Measurements from ENCODE around the gene VWA5B1.

The VWA5B1 gene

DNA sequence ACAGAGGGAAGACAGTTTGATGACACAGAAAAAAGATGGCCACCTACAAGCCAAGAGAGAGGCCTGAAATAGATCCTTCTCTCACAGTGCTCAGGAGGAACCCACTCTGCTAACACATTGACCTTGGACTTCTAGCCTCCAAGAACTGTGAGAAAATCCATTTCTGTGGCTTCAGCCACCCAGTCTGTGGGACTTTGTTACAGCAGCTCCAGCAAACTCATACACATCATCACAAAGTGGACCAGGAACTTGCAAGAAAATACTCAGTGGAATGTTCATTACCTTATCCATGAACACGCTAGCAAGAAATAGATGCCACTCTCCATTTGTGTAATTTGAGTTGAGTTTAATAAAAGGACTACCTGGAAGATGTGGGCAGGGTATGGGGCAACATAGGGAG, 38.1 kb upstream of the VWA5B1 start:
- H3K18ac ChIP-seq (ENCODE audit: low read length), result no peak overlapping the region
- H2BK15ac ChIP-seq (replicated peaks; ENCODE audit: low read depth), result no peak overlapping the region
- no peak overlapping the region for H4K8ac ChIP-seq (ENCODE audit: low read depth, low read length)
- no peak overlapping the region for H3K4me3 ChIP-seq (ENCODE audit: low read length)
- no peak overlapping the region for H4K5ac ChIP-seq (ENCODE audit: low read length)
- no CpG with 5 or more reads among the region's 1 CpG for WGBS (ENCODE audit: extremely low coverage, insufficient coverage, low lambda C conversion rate)
- H2BK5ac ChIP-seq (ENCODE audit: low read length), result no peak overlapping the region
- H3K9ac ChIP-seq (ENCODE audit: low read length), result no peak overlapping the region
- no peak overlapping the region for H3K4ac ChIP-seq (ENCODE audit: low read depth, low read length)
- no peaks in the 10 kb centered on the region for H3K36me3 ChIP-seq (ENCODE audit: control insufficient read depth, insufficient read depth, low read length)
- H3K23ac ChIP-seq (ENCODE audit: low read length), result no peak overlapping the region
- no peak overlapping the region for H2BK120ac ChIP-seq (ENCODE audit: low read depth, low read length)
- H3K56ac ChIP-seq (ENCODE audit: low read length), result no peak overlapping the region
- no peak overlapping the region for H3K27ac ChIP-seq (ENCODE audit: low read depth, low read length)
- no peaks in the 10 kb centered on the region for H3K4me1 ChIP-seq (ENCODE audit: control insufficient read depth, low read depth, low read length)
- DNase-seq, result no peak
- no peak overlapping the region for H3K4me2 ChIP-seq (ENCODE audit: low read length)
- H3K27me3 ChIP-seq (ENCODE audit: insufficient read depth, low read length, poor library complexity), result no peaks in the 10 kb centered on the region
- H2AK5ac ChIP-seq (ENCODE audit: low read length), result no peak overlapping the region
- no peaks in the 10 kb centered on the region for H3K79me2 ChIP-seq (ENCODE audit: control insufficient read depth, insufficient read depth, low read length)
- H3K79me1 ChIP-seq (ENCODE audit: low read length), result no peaks in the 10 kb centered on the region

DNA sequence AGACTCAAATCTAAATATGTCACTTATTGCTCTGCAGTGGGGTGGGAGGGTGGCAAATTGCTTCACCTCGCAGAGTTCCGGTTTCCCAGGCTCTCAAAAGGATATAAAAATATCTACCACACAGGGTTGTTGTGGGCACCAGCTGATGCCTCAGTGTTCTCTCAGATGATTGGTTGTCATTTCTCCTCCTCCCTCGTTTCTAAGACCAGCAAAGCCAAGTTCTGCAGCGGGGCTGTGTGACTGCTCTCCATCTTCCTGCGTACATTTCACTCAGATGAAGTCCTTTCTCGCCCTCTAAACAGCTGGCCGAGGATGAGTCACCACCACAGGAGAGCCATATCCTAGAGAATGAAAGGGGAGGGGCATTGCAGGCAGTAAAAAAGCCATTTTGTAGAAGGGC, 35.0 kb upstream of the VWA5B1 start:
- Histone ChIP-seq H4K5ac (ENCODE audit: low read length) (no peak overlapping the region), H3K4me3 (ENCODE audit: low read length) (no peak overlapping the region), H2BK15ac (replicated peaks; ENCODE audit: low read depth) (no peak overlapping the region), H3K4me1 (ENCODE audit: control insufficient read depth, low read depth, low read length) (no peaks in the 10 kb centered on the region), H3K79me2 (ENCODE audit: control insufficient read depth, insufficient read depth, low read length) (no peaks in the 10 kb centered on the region), H3K23ac (ENCODE audit: low read length) (no peak overlapping the region), H3K79me1 (ENCODE audit: low read length) (no peaks in the 10 kb centered on the region), H4K8ac (ENCODE audit: low read depth, low read length) (no peak overlapping the region), H3K18ac (ENCODE audit: low read length) (no peak overlapping the region), H3K4me2 (ENCODE audit: low read length) (no peak overlapping the region), H3K27me3 (ENCODE audit: insufficient read depth, low read length, poor library complexity) (no peaks in the 10 kb centered on the region), H3K56ac (ENCODE audit: low read length) (no peak overlapping the region), H2BK120ac (ENCODE audit: low read depth, low read length) (no peak overlapping the region), H2AK5ac (ENCODE audit: low read length) (no peak overlapping the region), H2BK5ac (ENCODE audit: low read length) (no peak overlapping the region), H3K36me3 (ENCODE audit: control insufficient read depth, insufficient read depth, low read length) (no peaks in the 10 kb centered on the region), H3K4ac (ENCODE audit: low read depth, low read length) (no peak overlapping the region), H3K27ac (ENCODE audit: low read depth, low read length) (no peak overlapping the region), H3K9ac (ENCODE audit: low read length) (no peak overlapping the region)
- peak; percentile 35 for DNase-seq
- no CpG with 5 or more reads among the region's 7 CpGs for WGBS (ENCODE audit: extremely low coverage, insufficient coverage, low lambda C conversion rate)

GRCh38 chr1:20259646-20260045, 31.0 kb upstream of the VWA5B1 start:
- no peak overlapping the region for H2BK120ac ChIP-seq (ENCODE audit: low read depth, low read length)
- no peak for DNase-seq
- H3K4me3 ChIP-seq (ENCODE audit: low read length), result no peak overlapping the region
- H3K4me2 ChIP-seq (ENCODE audit: low read length), result no peak overlapping the region
- no peak overlapping the region for H4K5ac ChIP-seq (ENCODE audit: low read length)
- H3K23ac ChIP-seq (ENCODE audit: low read length), result no peak overlapping the region
- no peaks in the 10 kb centered on the region for H3K27me3 ChIP-seq (ENCODE audit: insufficient read depth, low read length, poor library complexity)
- WGBS (ENCODE audit: extremely low coverage, insufficient coverage, low lambda C conversion rate), result no CpG with 5 or more reads among the region's 3 CpGs
- no peaks in the 10 kb centered on the region for H3K36me3 ChIP-seq (ENCODE audit: control insufficient read depth, insufficient read depth, low read length)
- H3K4ac ChIP-seq (ENCODE audit: low read depth, low read length), result no peak overlapping the region
- no peaks in the 10 kb centered on the region for H3K79me1 ChIP-seq (ENCODE audit: low read length)
- H2BK15ac ChIP-seq (replicated peaks; ENCODE audit: low read depth), result no peak overlapping the region
- no peak overlapping the region for H3K9ac ChIP-seq (ENCODE audit: low read length)
- no peak overlapping the region for H2BK5ac ChIP-seq (ENCODE audit: low read length)
- H3K27ac ChIP-seq (ENCODE audit: low read depth, low read length), result no peak overlapping the region
- H4K8ac ChIP-seq (ENCODE audit: low read depth, low read length), result no peak overlapping the region
- no peak overlapping the region for H3K18ac ChIP-seq (ENCODE audit: low read length)
- H3K79me2 ChIP-seq (ENCODE audit: control insufficient read depth, insufficient read depth, low read length), result no peaks in the 10 kb centered on the region
- no peak overlapping the region for H2AK5ac ChIP-seq (ENCODE audit: low read length)
- no peak overlapping the region for H3K56ac ChIP-seq (ENCODE audit: low read length)
- no peaks in the 10 kb centered on the region for H3K4me1 ChIP-seq (ENCODE audit: control insufficient read depth, low read depth, low read length)

GRCh38 chr1:20261095-20261494, 29.6 kb upstream of the VWA5B1 start:
- H3K9ac ChIP-seq (ENCODE audit: low read length), result no peak overlapping the region
- no peak overlapping the region for H2BK5ac ChIP-seq (ENCODE audit: low read length)
- H3K4me3 ChIP-seq (ENCODE audit: low read length), result no peak overlapping the region
- no peaks in the 10 kb centered on the region for H3K79me1 ChIP-seq (ENCODE audit: low read length)
- no peak for DNase-seq
- no peak overlapping the region for H3K4me2 ChIP-seq (ENCODE audit: low read length)
- no peak overlapping the region for H3K4ac ChIP-seq (ENCODE audit: low read depth, low read length)
- no peak overlapping the region for H4K5ac ChIP-seq (ENCODE audit: low read length)
- no peak overlapping the region for H2BK15ac ChIP-seq (replicated peaks; ENCODE audit: low read depth)
- no peak overlapping the region for H3K27ac ChIP-seq (ENCODE audit: low read depth, low read length)
- no peak overlapping the region for H3K23ac ChIP-seq (ENCODE audit: low read length)
- WGBS (ENCODE audit: extremely low coverage, insufficient coverage, low lambda C conversion rate), result no CpG with 5 or more reads among the region's 5 CpGs
- H3K18ac ChIP-seq (ENCODE audit: low read length), result no peak overlapping the region
- no peaks in the 10 kb centered on the region for H3K4me1 ChIP-seq (ENCODE audit: control insufficient read depth, low read depth, low read length)
- no peaks in the 10 kb centered on the region for H3K27me3 ChIP-seq (ENCODE audit: insufficient read depth, low read length, poor library complexity)
- H2AK5ac ChIP-seq (ENCODE audit: low read length), result no peak overlapping the region
- H3K36me3 ChIP-seq (ENCODE audit: control insufficient read depth, insufficient read depth, low read length), result no peaks in the 10 kb centered on the region
- H3K79me2 ChIP-seq (ENCODE audit: control insufficient read depth, insufficient read depth, low read length), result no peaks in the 10 kb centered on the region
- H4K8ac ChIP-seq (ENCODE audit: low read depth, low read length), result no peak overlapping the region
- no peak overlapping the region for H2BK120ac ChIP-seq (ENCODE audit: low read depth, low read length)
- H3K56ac ChIP-seq (ENCODE audit: low read length), result no peak overlapping the region

DNA sequence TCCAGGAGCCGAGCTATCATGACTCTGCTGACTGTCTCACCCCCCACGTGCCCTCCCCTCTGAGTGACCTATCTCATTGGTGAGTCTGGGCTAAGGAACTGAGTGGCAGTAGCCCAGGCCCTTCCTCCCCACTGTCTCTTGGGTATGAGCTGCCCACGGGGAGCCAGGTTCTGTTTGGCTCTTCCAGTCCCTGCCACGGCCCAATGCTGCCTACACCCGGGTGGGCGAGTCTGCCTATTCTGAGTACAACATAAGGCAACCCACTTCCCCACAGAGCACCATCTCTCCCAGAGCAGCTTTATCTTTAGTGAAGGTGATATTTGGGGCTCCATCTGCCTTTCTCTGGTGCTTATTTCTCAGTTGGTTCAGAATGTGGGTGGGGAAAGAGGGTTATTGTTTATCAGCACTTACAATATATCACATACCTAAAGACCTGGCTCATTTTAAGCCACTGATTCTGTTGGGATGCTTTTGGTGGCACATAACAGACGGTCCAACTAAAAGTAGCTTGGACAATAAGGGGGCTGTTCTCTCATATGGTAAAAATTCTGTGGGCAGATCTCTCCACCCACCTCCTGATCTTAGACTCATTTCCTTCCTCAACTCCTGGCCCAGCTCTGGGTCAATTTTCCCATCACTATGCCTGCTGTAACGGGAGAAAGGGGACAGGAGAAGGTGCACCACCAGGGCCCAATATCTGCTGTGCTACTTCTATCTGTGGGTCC, 27.7 kb upstream of the VWA5B1 start:
- H3K4me1 ChIP-seq (ENCODE audit: control insufficient read depth, low read depth, low read length), result no peaks in the 10 kb centered on the region
- H2AK5ac ChIP-seq (ENCODE audit: low read length), result no peak overlapping the region
- H3K4ac ChIP-seq (ENCODE audit: low read depth, low read length), result no peak overlapping the region
- H2BK5ac ChIP-seq (ENCODE audit: low read length), result no peak overlapping the region
- H3K18ac ChIP-seq (ENCODE audit: low read length), result no peak overlapping the region
- H2BK15ac ChIP-seq (replicated peaks; ENCODE audit: low read depth), result no peak overlapping the region
- H3K36me3 ChIP-seq (ENCODE audit: control insufficient read depth, insufficient read depth, low read length), result no peaks in the 10 kb centered on the region
- no peak overlapping the region for H2BK120ac ChIP-seq (ENCODE audit: low read depth, low read length)
- H3K27ac ChIP-seq (ENCODE audit: low read depth, low read length), result no peak overlapping the region
- no peak overlapping the region for H3K9ac ChIP-seq (ENCODE audit: low read length)
- no peaks in the 10 kb centered on the region for H3K27me3 ChIP-seq (ENCODE audit: insufficient read depth, low read length, poor library complexity)
- no peak overlapping the region for H3K4me2 ChIP-seq (ENCODE audit: low read length)
- no CpG with 5 or more reads among the region's 8 CpGs for WGBS (ENCODE audit: extremely low coverage, insufficient coverage, low lambda C conversion rate)
- no peak overlapping the region for H4K5ac ChIP-seq (ENCODE audit: low read length)
- H3K23ac ChIP-seq (ENCODE audit: low read length), result no peak overlapping the region
- no peak overlapping the region for H4K8ac ChIP-seq (ENCODE audit: low read depth, low read length)
- H3K56ac ChIP-seq (ENCODE audit: low read length), result no peak overlapping the region
- no peak for DNase-seq
- no peaks in the 10 kb centered on the region for H3K79me2 ChIP-seq (ENCODE audit: control insufficient read depth, insufficient read depth, low read length)
- no peaks in the 10 kb centered on the region for H3K79me1 ChIP-seq (ENCODE audit: low read length)
- H3K4me3 ChIP-seq (ENCODE audit: low read length), result no peak overlapping the region

- Histone ChIP-seq H3K18ac (ENCODE audit: low read length) (no peak overlapping the region), H3K4me1 (ENCODE audit: control insufficient read depth, low read depth, low read length) (no peaks in the 10 kb centered on the region), H3K4ac (ENCODE audit: low read depth, low read length) (no peak overlapping the region), H2BK120ac (ENCODE audit: low read depth, low read length) (no peak overlapping the region), H4K8ac (ENCODE audit: low read depth, low read length) (no peak overlapping the region), H3K79me1 (ENCODE audit: low read length) (no peaks in the 10 kb centered on the region), H3K27ac (ENCODE audit: low read depth, low read length) (no peak overlapping the region), H3K79me2 (ENCODE audit: control insufficient read depth, insufficient read depth, low read length) (no peaks in the 10 kb centered on the region), H3K23ac (ENCODE audit: low read length) (no peak overlapping the region), H2AK5ac (ENCODE audit: low read length) (no peak overlapping the region), H2BK5ac (ENCODE audit: low read length) (no peak overlapping the region), H4K5ac (ENCODE audit: low read length) (no peak overlapping the region), H3K27me3 (ENCODE audit: insufficient read depth, low read length, poor library complexity) (no peaks in the 10 kb centered on the region), H3K56ac (ENCODE audit: low read length) (no peak overlapping the region), H3K36me3 (ENCODE audit: control insufficient read depth, insufficient read depth, low read length) (no peaks in the 10 kb centered on the region), H3K9ac (ENCODE audit: low read length) (no peak overlapping the region), H3K4me2 (ENCODE audit: low read length) (no peak overlapping the region), H3K4me3 (ENCODE audit: low read length) (no peak overlapping the region), H2BK15ac (replicated peaks; ENCODE audit: low read depth) (no peak overlapping the region)
- no peak for DNase-seq
- no CpG with 5 or more reads among the region's 4 CpGs for WGBS (ENCODE audit: extremely low coverage, insufficient coverage, low lambda C conversion rate)
Observed at GRCh38 chr1:20265250-20265649, 25.4 kb upstream of the VWA5B1 start.
